GM12878 (cell line): ENCODE results near the gene CASK. TPM values are rescaled to one million over a fixed set of nuclear protein-coding genes. Genes with fewer than 3 reads are reported as not detected.
A peak's percentile ranks its signal among the peaks of the same experiment; 100 is the strongest.

Source experiments
- ATAC-seq: fragments of 200-7000 bp; cut with Tn5 transposase; 3 replicates; pipeline ENCODE4 v1.9.1; 2020; ENCODE audit warnings: mild to moderate bottlenecking, moderate library complexity
- BruUV-seq: library from RNA; stranded (reverse); fragments of 400-500 nt; replicated peaks from 2 replicates; lab custom pipeline; 2021; lab: Mats Ljungman, UMichigan
- CTCF ChIA-PET: fragments of 300-600 bp; sonication (Branson Sonifier 250); formaldehyde crosslinking; extraction: SDS; loops from one replicate; lab custom pipeline; 2021; ENCODE audit warnings: inconsistent platforms; lab: Yijun Ruan, JAX
- POLR2A ChIA-PET: fragments of 350-600 bp; formaldehyde crosslinking; extraction: SDS; loops from one replicate; lab custom pipeline; 2021; ENCODE audit warnings: inconsistent platforms; lab: Charles Lee
- RAD21 ChIA-PET: fragments of 300-600 bp; sonication (Branson Sonifier 250); formaldehyde crosslinking; loops from one replicate; lab custom pipeline; 2023; ENCODE audit warnings: antibody characterized with exemption; ENCODE audit not compliant: unreplicated experiment; lab: Charles Lee
- SMC1A ChIA-PET: fragments of 300-600 bp; sonication (Branson Sonifier 250); formaldehyde crosslinking; loops from one replicate; lab custom pipeline; 2023; ENCODE audit not compliant: unreplicated experiment, uncharacterized antibody; lab: Charles Lee
- DNase-seq: peaks from one replicate; pipeline ENCODE4 v3.0.0-alpha.2; 2011; ENCODE audit warnings: low read depth, low spot score
- FAIRE-seq: peaks from 3 replicates; lab custom pipeline; 2011; peaks lifted over from hg19 to GRCh38; lab: Jason Lieb, UNC
- H2AFZ ChIP-seq: 2 replicates; pipeline ENCODE4 v1.6.0; 2011; ENCODE audit warnings: low read depth, low read length, control low read depth; ENCODE audit not compliant: control insufficient read depth
- H3K27ac ChIP-seq: 2 replicates; pipeline ENCODE4 v1.5.1; 2011; ENCODE audit warnings: control low read depth; ENCODE audit not compliant: control insufficient read depth, insufficient read depth
- H3K27me3 ChIP-seq, 2 experiments: replicated peaks in 1 of 2; 2 replicates each; pipeline versions ENCODE4 v1.6.0 to v1.6.1; 2011; ENCODE audit warnings: low read length in 1 of 2; ENCODE audit not compliant: control insufficient read depth in 2 of 2, insufficient read depth in 2 of 2
- H3K36me3 ChIP-seq, 2 experiments: 2 replicates each; pipeline ENCODE4 v1.5.1; 2011; ENCODE audit warnings: low read length in 1 of 2; ENCODE audit not compliant: control insufficient read depth in 2 of 2, insufficient read depth in 2 of 2
- H3K4me1 ChIP-seq: 2 replicates; pipeline ENCODE4 v1.6.1; 2011; ENCODE audit warnings: mild to moderate bottlenecking, low read length, moderate library complexity, mixed read lengths; ENCODE audit not compliant: control insufficient read depth, insufficient read depth
- H3K4me2 ChIP-seq: 2 replicates; pipeline ENCODE4 v1.6.0; 2011; ENCODE audit warnings: control low read depth; ENCODE audit not compliant: control insufficient read depth, insufficient read depth
- H3K4me3 ChIP-seq: fragments of 200-600 bp; sonication (generic); 2 replicates; pipeline ENCODE4 v1.5.1; 2016
- H3K79me2 ChIP-seq: 2 replicates; pipeline ENCODE4 v1.6.0; 2011; ENCODE audit warnings: low read length; ENCODE audit not compliant: control insufficient read depth, insufficient read depth
- H3K9ac ChIP-seq: 2 replicates; pipeline ENCODE4 v1.8.0; 2011; ENCODE audit warnings: low read length, control low read depth, mixed read lengths; ENCODE audit not compliant: control insufficient read depth, insufficient read depth
- H3K9me3 ChIP-seq: replicated peaks from 3 replicates; pipeline ENCODE4 v1.5.1; 2011; ENCODE audit warnings: mild to moderate bottlenecking, low read length; ENCODE audit not compliant: control insufficient read depth, insufficient read depth
- H4K20me1 ChIP-seq: 2 replicates; pipeline ENCODE4 v1.6.0; 2011; ENCODE audit not compliant: control insufficient read depth, insufficient read depth
- DPF2 ChIP-seq: fragments of 450-650 bp; IDR thresholded peaks from 2 replicates; pipeline ENCODE4 v1.6.1; 2017; ENCODE audit warnings: mild to moderate bottlenecking
- FOS ChIP-seq: IDR thresholded peaks from 3 replicates; pipeline ENCODE4 v1.6.1; 2011; ENCODE audit warnings: borderline replicate concordance; ENCODE audit not compliant: insufficient read length; ENCODE audit errors: extremely low read depth
- TBL1XR1 ChIP-seq: IDR thresholded peaks from 2 replicates; pipeline ENCODE4 v1.6.1; 2012; ENCODE audit warnings: low read depth, low read length, improper control_type of control experiment
- TCF7 ChIP-seq: IDR thresholded peaks from 2 replicates; pipeline ENCODE4 v1.6.1; 2014; ENCODE audit warnings: antibody characterized with exemption, borderline replicate concordance
- WGBS: methylation state at CpG from one replicate; pipeline ENCODE4 v1.1.6; 2016; ENCODE audit warnings: low lambda C conversion rate; ENCODE audit not compliant: insufficient replicate concordance, insufficient coverage; ENCODE audit errors: missing lambda C conversion rate; 5-methylcytosine and 5-hydroxymethylcytosine counted together
- in situ Hi-C: fragments of 300-500 bp; cut with MboI; formaldehyde crosslinking; loops from 9 replicates; pipeline ENCODE4 v1.14.3; 2018; ENCODE audit warnings: mixed read lengths
- intact Hi-C: fragments of 100-400 bp; cut with micrococcal nuclease; formaldehyde crosslinking; loops from one replicate; pipeline ENCODE4 v1.14.2; 2022; ENCODE audit not compliant: unreplicated experiment
- polyA plus RNA-seq, 11 experiments: library from polyadenylated mRNA; depleted of rRNA in 4 of 11; unstranded in 6 of 11; stranded (reverse) in 5 of 11; fragments of >200 nt; fragmentation: Nextera tagmentation in 4 of 11; fragmentation: Illumina TruSeq in 1 of 11; extraction: Ambion mirVana in 4 of 11; extraction: Trizol in 1 of 11; gene quantifications; 1 replicate in 1 of 11; 2 replicates in 10 of 11; pipeline versions ENCODE4 v1.2.1 to v1.2.3, GENCODE V29; 2011 to 2016; ENCODE audit warnings: inconsistent platforms in 2 of 11, missing spikeins in 2 of 11, low read depth in 1 of 11
- total RNA-seq, 4 experiments: library from RNA; depleted of rRNA in 3 of 4; stranded (reverse); fragments of >200 nt in 3 of 4; fragmentation: Illumina TruSeq in 1 of 4; extraction: Trizol in 1 of 4; gene quantifications; 2 replicates each; pipeline versions ENCODE4 v1.2.1 to v1.2.3, GENCODE V29; 2013 to 2021
- TF ChIP-seq, protein P1 (sequence below): IDR thresholded peaks from 2 replicates; pipeline ENCODE4 v1.6.1; 2011; ENCODE audit warnings: mild to moderate bottlenecking, low read depth, low read length, moderate library complexity; ENCODE audit not compliant: insufficient replicate concordance
- TF ChIP-seq, protein P2 (sequence below): IDR thresholded peaks from 2 replicates; pipeline ENCODE4 v1.6.1; 2012; ENCODE audit warnings: improper control_type of control experiment, low read depth, low read length; ENCODE audit not compliant: insufficient replicate concordance
- TF ChIP-seq, protein P3 (sequence below), 3 experiments: IDR thresholded peaks in 2 of 3; conservative IDR thresholded peaks in 1 of 3; 2 replicates each; pipeline ENCODE4 v1.5.1; 2011; ENCODE audit warnings: low read depth in 3 of 3, low read length in 3 of 3, mild to moderate bottlenecking in 3 of 3, control low read depth in 2 of 3, moderate library complexity in 2 of 3, inconsistent platforms in 1 of 3, mixed read lengths in 1 of 3; ENCODE audit not compliant: control insufficient read depth in 2 of 3, insufficient read depth in 1 of 3; ENCODE audit errors: extremely low read depth in 1 of 3

Gene CASK
- total and polyA plus RNA-seq, 10 of the 15 experiments (the other 5 are each of a cell fraction or from before 2014, with no cell fraction given): 0.60 to 45.9 (median 4.8) TPM

DNA sequence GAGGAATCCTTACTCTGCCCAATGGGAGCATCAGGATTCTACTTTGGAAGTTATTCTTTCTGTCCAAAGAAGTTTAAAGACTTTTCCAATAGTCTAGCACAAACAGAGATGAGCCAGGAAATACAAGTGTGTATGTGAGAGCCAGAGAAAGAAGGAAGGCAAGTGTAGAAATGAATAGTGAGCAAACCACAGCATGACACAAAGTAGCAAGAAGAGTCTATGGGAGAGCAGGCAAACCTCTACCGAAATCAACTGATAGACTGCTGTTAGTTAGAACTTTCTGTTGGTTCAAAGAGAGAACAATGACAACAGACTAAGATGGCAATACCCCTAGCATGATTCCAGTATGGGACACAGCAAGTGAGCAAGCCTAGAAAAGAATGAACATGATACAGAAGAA, 250.7 kb downstream of the CASK start:
- ChIA-PET SMC1A (no interaction called here), CTCF (no interaction called here), POLR2A (no interaction called here), RAD21 (no interaction called here)
- H3K36me3 ChIP-seq: no peaks in the 10 kb centered on the region
- H3K27me3 ChIP-seq: no peaks in the 10 kb centered on the region
- no peak overlapping the region for H3K4me3 ChIP-seq
- H3K27ac ChIP-seq: no peak overlapping the region
- intact Hi-C loops (loop anchor here (5.0 kb wide), 1 partner anchor 50 kb away; the partner anchor contains the start of gene GPR82), in situ Hi-C loops (no loop called here)
- ATAC-seq (peak; percentile 40), FAIRE-seq (peak; percentile 65), DNase-seq (no peak)
- WGBS: 0% methylated on average over 1 of the region's 1 CpG
- no peaks in the 10 kb centered on the region for H3K4me1 ChIP-seq
- no TSS peak for BruUV-seq
- no peak overlapping the region for H3K9ac ChIP-seq
- H3K79me2 ChIP-seq: no peaks in the 10 kb centered on the region
- no peak overlapping the region for H2AFZ ChIP-seq
- TF ChIP-seq, protein P1, sequence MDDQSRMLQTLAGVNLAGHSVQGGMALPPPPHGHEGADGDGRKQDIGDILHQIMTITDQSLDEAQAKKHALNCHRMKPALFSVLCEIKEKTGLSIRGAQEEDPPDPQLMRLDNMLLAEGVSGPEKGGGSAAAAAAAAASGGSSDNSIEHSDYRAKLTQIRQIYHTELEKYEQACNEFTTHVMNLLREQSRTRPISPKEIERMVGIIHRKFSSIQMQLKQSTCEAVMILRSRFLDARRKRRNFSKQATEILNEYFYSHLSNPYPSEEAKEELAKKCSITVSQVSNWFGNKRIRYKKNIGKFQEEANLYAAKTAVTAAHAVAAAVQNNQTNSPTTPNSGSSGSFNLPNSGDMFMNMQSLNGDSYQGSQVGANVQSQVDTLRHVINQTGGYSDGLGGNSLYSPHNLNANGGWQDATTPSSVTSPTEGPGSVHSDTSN: no peak
- no peak for TF ChIP-seq DPF2
- TF ChIP-seq FOS: no peak
- TF ChIP-seq TBL1XR1: no peak
- TF ChIP-seq, protein P2, sequence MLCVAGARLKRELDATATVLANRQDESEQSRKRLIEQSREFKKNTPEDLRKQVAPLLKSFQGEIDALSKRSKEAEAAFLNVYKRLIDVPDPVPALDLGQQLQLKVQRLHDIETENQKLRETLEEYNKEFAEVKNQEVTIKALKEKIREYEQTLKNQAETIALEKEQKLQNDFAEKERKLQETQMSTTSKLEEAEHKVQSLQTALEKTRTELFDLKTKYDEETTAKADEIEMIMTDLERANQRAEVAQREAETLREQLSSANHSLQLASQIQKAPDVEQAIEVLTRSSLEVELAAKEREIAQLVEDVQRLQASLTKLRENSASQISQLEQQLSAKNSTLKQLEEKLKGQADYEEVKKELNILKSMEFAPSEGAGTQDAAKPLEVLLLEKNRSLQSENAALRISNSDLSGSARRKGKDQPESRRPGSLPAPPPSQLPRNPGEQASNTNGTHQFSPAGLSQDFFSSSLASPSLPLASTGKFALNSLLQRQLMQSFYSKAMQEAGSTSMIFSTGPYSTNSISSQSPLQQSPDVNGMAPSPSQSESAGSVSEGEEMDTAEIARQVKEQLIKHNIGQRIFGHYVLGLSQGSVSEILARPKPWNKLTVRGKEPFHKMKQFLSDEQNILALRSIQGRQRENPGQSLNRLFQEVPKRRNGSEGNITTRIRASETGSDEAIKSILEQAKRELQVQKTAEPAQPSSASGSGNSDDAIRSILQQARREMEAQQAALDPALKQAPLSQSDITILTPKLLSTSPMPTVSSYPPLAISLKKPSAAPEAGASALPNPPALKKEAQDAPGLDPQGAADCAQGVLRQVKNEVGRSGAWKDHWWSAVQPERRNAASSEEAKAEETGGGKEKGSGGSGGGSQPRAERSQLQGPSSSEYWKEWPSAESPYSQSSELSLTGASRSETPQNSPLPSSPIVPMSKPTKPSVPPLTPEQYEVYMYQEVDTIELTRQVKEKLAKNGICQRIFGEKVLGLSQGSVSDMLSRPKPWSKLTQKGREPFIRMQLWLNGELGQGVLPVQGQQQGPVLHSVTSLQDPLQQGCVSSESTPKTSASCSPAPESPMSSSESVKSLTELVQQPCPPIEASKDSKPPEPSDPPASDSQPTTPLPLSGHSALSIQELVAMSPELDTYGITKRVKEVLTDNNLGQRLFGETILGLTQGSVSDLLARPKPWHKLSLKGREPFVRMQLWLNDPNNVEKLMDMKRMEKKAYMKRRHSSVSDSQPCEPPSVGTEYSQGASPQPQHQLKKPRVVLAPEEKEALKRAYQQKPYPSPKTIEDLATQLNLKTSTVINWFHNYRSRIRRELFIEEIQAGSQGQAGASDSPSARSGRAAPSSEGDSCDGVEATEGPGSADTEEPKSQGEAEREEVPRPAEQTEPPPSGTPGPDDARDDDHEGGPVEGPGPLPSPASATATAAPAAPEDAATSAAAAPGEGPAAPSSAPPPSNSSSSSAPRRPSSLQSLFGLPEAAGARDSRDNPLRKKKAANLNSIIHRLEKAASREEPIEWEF: no peak
- TF ChIP-seq, protein P3, sequence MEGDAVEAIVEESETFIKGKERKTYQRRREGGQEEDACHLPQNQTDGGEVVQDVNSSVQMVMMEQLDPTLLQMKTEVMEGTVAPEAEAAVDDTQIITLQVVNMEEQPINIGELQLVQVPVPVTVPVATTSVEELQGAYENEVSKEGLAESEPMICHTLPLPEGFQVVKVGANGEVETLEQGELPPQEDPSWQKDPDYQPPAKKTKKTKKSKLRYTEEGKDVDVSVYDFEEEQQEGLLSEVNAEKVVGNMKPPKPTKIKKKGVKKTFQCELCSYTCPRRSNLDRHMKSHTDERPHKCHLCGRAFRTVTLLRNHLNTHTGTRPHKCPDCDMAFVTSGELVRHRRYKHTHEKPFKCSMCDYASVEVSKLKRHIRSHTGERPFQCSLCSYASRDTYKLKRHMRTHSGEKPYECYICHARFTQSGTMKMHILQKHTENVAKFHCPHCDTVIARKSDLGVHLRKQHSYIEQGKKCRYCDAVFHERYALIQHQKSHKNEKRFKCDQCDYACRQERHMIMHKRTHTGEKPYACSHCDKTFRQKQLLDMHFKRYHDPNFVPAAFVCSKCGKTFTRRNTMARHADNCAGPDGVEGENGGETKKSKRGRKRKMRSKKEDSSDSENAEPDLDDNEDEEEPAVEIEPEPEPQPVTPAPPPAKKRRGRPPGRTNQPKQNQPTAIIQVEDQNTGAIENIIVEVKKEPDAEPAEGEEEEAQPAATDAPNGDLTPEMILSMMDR (IDR thresholded peaks at IDR 0.05 in 2 of 3, conservative IDR thresholded peaks at IDR 0.05 in 1 of 3; ENCODE audit: control insufficient read depth in 2 of 3, extremely low read depth in 1 of 3, insufficient read depth in 1 of 3, low read depth in 3 of 3, low read length in 3 of 3): no peak
- TF ChIP-seq TCF7: no peak
- H3K9me3 ChIP-seq: no peaks in the 10 kb centered on the region
- H3K4me2 ChIP-seq: no peak overlapping the region
- H4K20me1 ChIP-seq: no peaks in the 10 kb centered on the region
